Measurements from ENCODE around the gene ADGRG6. TPM values are rescaled to one million over a fixed set of nuclear protein-coding genes. Genes with fewer than 3 reads are reported as not detected.

Gene ADGRG6
- total RNA-seq, 1 experiment from 2014 or later = 98.7 TPM

- H3K36me3 Mint-ChIP-seq (ENCODE audit: insufficient read depth, unreplicated experiment) = peaks cover 23% of the 10 kb centered on the region
- H3K4me1 ChIP-seq = no peaks in the 10 kb centered on the region
- peaks cover 19% of the 10 kb centered on the region for H3K9me3 Mint-ChIP-seq (ENCODE audit: unreplicated experiment)
- CTCF ChIA-PET = no interaction called here
- H3K9me3 ChIP-seq = peaks cover 17% of the 10 kb centered on the region
- DNase-seq = no peak
- no peak overlapping the region for H3K4me3 Mint-ChIP-seq (ENCODE audit: unreplicated experiment)
- intact Hi-C loops (cut with micrococcal nuclease; ENCODE audit: unreplicated experiment) = no loop called here
- no peak for TF ChIP-seq CTCF (IDR thresholded peaks at IDR 0.05; ENCODE audit: insufficient read depth in 1 of 2, low read depth in 1 of 2, low read length in 1 of 2, severe bottlenecking in 1 of 2, unreplicated experiment in 1 of 2)
- no TSS peak for BruUV-seq (replicated peaks)
- no peaks in the 10 kb centered on the region; the same call in 1 of the 2 replicates for H3K36me3 ChIP-seq (ENCODE audit: control insufficient read depth, insufficient read depth, low read length)
- H3K4me3 ChIP-seq (ENCODE audit: low read depth, low read length) = no peak overlapping the region
- POLR2A ChIA-PET = no interaction called here
- H3K27me3 Mint-ChIP-seq (ENCODE audit: insufficient read depth, unreplicated experiment) = no peaks in the 10 kb centered on the region
- H3K4me1 Mint-ChIP-seq (ENCODE audit: low read depth, unreplicated experiment) = no peaks in the 10 kb centered on the region
- H3K27me3 ChIP-seq (replicated peaks; ENCODE audit: control insufficient read depth, insufficient read depth, low read length) = no peaks in the 10 kb centered on the region
- no peak overlapping the region for H3K27ac Mint-ChIP-seq (ENCODE audit: unreplicated experiment)
Observed at GRCh38 chr6:142457638-142458406, 156.0 kb downstream of the ADGRG6 start.

GRCh38 chr6:142458836-142459235, 157.0 kb downstream of the ADGRG6 start:
- H3K9me3 Mint-ChIP-seq (ENCODE audit: unreplicated experiment) = peaks cover 26% of the 10 kb centered on the region
- Histone ChIP-seq H3K4me1 (no peaks in the 10 kb centered on the region), H3K27me3 (replicated peaks; ENCODE audit: control insufficient read depth, insufficient read depth, low read length) (no peaks in the 10 kb centered on the region), H3K36me3 (ENCODE audit: control insufficient read depth, insufficient read depth, low read length) (no peaks in the 10 kb centered on the region; the same call in 1 of the 2 replicates), H3K9me3 (peaks cover 17% of the 10 kb centered on the region), H3K4me3 (ENCODE audit: low read depth, low read length) (no peak overlapping the region)
- peaks cover 22% of the 10 kb centered on the region for H3K36me3 Mint-ChIP-seq (ENCODE audit: insufficient read depth, unreplicated experiment)
- ChIA-PET POLR2A (no interaction called here), CTCF (no interaction called here)
- TF ChIP-seq CTCF (IDR thresholded peaks at IDR 0.05; ENCODE audit: insufficient read depth in 1 of 2, low read depth in 1 of 2, low read length in 1 of 2, severe bottlenecking in 1 of 2, unreplicated experiment in 1 of 2) = no peak
- no TSS peak for BruUV-seq (replicated peaks)
- H3K4me1 Mint-ChIP-seq (ENCODE audit: low read depth, unreplicated experiment) = no peaks in the 10 kb centered on the region
- no peaks in the 10 kb centered on the region for H3K27me3 Mint-ChIP-seq (ENCODE audit: insufficient read depth, unreplicated experiment)
- intact Hi-C loops (cut with micrococcal nuclease; ENCODE audit: unreplicated experiment) = no loop called here
- no peak overlapping the region for H3K27ac Mint-ChIP-seq (ENCODE audit: unreplicated experiment)
- DNase-seq = no peak
- H3K4me3 Mint-ChIP-seq (ENCODE audit: unreplicated experiment) = no peak overlapping the region

GRCh38 chr6:142459271-142459670, 157.5 kb downstream of the ADGRG6 start:
- Mint-ChIP-seq H3K36me3 (ENCODE audit: insufficient read depth, unreplicated experiment) (peaks cover 19% of the 10 kb centered on the region), H3K4me3 (ENCODE audit: unreplicated experiment) (no peak overlapping the region), H3K27ac (ENCODE audit: unreplicated experiment) (no peak overlapping the region), H3K27me3 (ENCODE audit: insufficient read depth, unreplicated experiment) (no peaks in the 10 kb centered on the region), H3K4me1 (ENCODE audit: low read depth, unreplicated experiment) (no peaks in the 10 kb centered on the region), H3K9me3 (ENCODE audit: unreplicated experiment) (peaks cover 29% of the 10 kb centered on the region)
- TF ChIP-seq CTCF (IDR thresholded peaks at IDR 0.05; ENCODE audit: insufficient read depth in 1 of 2, low read depth in 1 of 2, low read length in 1 of 2, severe bottlenecking in 1 of 2, unreplicated experiment in 1 of 2) = no peak
- ChIA-PET POLR2A (no interaction called here), CTCF (no interaction called here)
- no peaks in the 10 kb centered on the region for H3K4me1 ChIP-seq
- no peak overlapping the region for H3K4me3 ChIP-seq (ENCODE audit: low read depth, low read length)
- BruUV-seq (replicated peaks) = no TSS peak
- intact Hi-C loops (cut with micrococcal nuclease; ENCODE audit: unreplicated experiment) = no loop called here
- H3K36me3 ChIP-seq (ENCODE audit: control insufficient read depth, insufficient read depth, low read length) = no peaks in the 10 kb centered on the region; the same call in 1 of the 2 replicates
- DNase-seq = no peak
- H3K27me3 ChIP-seq (replicated peaks; ENCODE audit: control insufficient read depth, insufficient read depth, low read length) = no peaks in the 10 kb centered on the region
- peaks cover 17% of the 10 kb centered on the region for H3K9me3 ChIP-seq

Measured in Caco-2 (cell line).